Measurements from ENCODE around the gene ALPK1.

The ALPK1 gene

DNA sequence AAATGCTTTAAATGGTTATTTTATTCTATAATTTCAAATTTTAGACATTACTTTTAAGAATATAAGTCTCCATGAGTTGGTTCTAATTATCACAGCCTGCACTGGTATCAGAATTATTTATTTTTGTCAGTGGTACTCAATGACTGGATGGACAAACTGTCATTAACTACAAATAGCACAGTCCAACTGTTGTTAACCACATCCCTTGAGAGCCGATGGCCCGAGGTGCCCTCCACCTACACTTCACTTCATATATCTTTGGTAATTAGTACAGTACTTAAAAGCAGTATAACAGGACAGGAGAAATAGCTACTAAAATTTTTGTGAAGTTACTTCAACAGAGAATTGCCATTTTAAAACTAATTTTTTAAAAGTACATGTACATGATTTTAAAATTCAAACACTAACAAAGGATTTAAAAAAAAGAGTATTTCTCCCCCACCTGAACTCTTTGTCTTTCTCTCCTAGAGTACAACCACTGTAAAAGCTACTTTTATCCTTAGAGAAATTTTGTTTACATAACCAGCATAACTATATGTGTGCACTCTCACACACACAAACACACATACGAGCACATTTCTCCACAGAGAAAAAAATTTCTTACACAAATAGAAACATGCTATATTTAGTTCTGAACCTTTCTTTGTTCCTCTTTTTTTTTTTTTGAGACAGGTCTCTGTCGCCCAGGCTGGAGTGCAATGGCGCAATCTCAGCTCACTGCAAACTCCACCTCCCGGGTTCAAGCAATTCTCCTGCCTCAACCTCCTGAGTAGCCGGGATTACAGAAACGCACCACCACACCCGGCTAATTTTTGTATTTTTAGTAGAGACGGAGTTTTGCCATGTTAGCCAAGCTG is 17.9 kb upstream of the ALPK1 start:
- TF ChIP-seq GATA2 (IDR thresholded peaks at IDR 0.05; ENCODE audit: low read depth, low read length): no peak
- TF ChIP-seq GATA3 (IDR thresholded peaks at IDR 0.05; ENCODE audit: low read depth, low read length): no peak

DNA sequence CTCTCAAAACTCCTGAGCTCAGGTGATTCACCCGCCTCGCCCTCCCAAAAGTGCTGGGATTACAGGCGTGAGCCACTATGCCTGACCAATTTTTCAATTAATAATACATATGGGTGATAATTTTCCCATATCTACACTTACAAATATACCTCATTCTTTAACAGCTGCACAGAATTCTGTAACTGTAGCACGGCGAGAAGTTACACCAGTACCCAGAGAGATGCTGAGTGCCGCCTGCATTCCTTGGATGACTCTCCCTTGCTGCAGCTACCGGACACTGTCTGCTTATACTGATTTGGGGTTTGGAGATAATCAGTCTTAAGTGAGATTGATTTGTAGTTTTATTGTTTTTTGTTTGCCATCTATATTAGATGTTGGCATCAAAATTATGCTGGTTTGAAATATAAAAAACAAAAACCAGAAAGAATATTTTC is 17.3 kb upstream of the ALPK1 start:
- no peak for TF ChIP-seq GATA2 (IDR thresholded peaks at IDR 0.05; ENCODE audit: low read depth, low read length)
- no peak for TF ChIP-seq GATA3 (IDR thresholded peaks at IDR 0.05; ENCODE audit: low read depth, low read length)

DNA sequence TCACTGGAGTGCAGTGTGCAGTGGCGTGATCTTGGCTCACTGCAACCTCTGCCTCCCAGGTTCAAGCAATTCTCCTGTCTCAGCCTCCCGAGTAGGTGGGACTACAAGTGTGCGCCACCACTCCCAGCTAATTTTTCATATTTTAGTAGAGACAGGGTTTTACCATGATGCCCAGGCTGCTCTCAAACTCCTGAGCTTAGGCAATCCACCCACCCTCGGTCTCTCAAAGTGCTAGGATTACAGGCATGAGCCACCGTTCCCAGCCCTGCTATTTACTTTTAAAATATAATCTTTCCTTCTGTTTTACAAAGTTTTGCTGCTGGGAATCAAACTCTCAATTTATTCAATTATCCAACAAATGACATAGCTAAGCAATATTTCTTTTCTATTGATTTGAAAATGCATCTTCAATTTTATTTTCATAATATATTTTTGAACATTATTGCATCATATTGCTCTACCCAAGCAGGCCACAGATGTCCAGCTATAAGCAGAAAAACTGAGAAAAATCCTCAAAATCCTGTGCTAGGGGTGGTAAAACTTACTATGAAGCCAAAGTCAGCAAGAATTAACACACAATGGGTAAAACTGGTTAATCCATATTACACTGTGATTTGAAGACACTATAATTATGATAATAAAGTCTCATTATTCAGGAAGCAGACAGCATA is 16.6 kb upstream of the ALPK1 start:
- no peak for TF ChIP-seq GATA3 (IDR thresholded peaks at IDR 0.05; ENCODE audit: low read depth, low read length)
- no peak for TF ChIP-seq GATA2 (IDR thresholded peaks at IDR 0.05; ENCODE audit: low read depth, low read length)

DNA sequence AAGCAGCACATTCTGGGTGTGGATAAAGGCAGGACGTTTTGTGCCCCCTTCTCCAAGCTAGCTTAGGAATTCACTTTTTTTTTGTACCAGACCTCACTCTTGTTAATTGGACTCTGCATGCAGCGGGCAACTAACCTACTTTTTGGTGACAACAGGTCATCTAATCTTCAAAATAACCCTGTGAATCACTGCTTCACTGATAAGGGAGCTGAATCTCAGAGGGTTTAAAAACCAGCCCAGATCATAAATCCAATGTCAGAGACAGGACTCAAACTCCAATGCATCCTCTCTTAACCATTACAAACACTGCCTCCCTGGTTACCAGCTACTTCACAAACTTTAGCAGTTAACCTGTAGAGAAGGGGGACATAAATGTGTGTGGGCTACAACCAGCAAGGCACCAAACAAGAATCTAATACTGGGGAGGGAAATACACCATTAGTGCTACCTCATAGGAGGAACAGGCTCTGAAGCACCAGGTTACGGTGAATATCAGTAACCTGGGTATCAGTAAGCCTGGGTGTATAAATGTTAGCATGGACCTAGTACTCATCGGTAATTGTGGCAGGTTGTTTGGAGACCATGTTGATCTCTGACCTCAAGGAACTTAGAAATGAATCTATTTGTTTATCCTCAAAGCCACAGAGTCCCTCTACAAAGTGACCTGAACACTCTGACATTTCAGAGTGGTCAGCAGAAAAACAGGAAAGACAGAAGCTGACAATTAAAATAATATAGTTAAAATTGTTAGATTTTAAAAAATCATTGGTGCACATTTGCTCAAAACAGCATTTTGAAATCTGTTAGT is 14.1 kb upstream of the ALPK1 start:
- TF ChIP-seq GATA2 (IDR thresholded peaks at IDR 0.05; ENCODE audit: low read depth, low read length) (no peak), GATA3 (IDR thresholded peaks at IDR 0.05; ENCODE audit: low read depth, low read length) (no peak)

DNA sequence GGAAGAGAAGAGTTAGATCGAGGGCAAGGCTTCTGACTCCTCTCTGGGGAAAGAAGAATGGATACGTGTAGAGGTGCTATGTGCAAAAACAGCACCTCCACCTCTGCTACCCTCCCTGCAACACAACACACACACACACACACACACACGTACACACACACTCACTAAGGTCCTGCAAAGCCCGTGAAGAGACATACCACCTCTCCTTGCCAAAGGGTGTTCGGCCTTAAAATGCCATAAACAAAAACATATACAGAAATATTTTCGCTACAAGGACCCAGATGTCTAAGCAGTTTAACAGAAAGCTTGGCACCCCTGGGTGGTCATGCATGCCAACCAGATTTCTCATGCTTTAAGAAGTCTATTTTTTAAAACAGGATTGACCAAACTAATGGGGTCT is 13.0 kb upstream of the ALPK1 start:
- TF ChIP-seq GATA3 (IDR thresholded peaks at IDR 0.05; ENCODE audit: low read depth, low read length) (no peak), GATA2 (IDR thresholded peaks at IDR 0.05; ENCODE audit: low read depth, low read length) (no peak)

DNA sequence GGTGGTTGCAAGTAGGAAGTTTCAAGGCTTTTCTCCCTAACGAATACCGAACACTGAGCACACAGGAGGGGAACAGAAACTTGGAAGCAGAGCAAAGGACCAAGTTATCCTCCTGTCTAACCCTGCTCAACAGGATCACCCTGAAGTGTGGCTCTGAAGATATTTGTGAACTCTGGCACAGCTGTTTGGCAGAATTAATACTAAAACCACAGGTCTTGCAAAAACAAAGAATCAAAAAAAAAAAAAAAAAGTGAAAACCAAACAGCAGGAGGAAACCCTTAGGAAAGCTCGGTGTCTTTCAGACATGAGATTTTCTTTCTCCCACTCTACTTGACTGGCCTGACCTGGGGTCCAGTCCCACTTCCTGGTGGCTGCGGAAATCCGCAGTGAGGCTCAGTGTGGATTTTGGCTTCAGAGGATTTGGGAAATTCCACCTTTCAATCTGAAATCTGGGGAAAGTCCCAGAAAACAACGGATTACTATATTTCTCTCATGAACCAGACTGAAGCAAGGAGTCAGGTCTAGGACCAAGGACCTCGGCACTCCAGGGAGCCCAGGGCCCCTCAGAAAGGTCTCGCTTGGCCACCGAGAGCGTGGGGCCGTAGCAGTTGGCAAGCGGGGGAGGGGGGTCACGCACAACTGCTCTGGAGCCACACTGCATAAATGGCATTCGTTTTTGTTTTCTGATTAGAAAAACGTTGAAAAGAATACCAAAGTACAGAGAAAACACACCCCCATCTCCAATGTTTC is 12.3 kb upstream of the ALPK1 start:
- no peak for TF ChIP-seq GATA3 (IDR thresholded peaks at IDR 0.05; ENCODE audit: low read depth, low read length)
- TF ChIP-seq GATA2 (IDR thresholded peaks at IDR 0.05; ENCODE audit: low read depth, low read length): no peak

DNA sequence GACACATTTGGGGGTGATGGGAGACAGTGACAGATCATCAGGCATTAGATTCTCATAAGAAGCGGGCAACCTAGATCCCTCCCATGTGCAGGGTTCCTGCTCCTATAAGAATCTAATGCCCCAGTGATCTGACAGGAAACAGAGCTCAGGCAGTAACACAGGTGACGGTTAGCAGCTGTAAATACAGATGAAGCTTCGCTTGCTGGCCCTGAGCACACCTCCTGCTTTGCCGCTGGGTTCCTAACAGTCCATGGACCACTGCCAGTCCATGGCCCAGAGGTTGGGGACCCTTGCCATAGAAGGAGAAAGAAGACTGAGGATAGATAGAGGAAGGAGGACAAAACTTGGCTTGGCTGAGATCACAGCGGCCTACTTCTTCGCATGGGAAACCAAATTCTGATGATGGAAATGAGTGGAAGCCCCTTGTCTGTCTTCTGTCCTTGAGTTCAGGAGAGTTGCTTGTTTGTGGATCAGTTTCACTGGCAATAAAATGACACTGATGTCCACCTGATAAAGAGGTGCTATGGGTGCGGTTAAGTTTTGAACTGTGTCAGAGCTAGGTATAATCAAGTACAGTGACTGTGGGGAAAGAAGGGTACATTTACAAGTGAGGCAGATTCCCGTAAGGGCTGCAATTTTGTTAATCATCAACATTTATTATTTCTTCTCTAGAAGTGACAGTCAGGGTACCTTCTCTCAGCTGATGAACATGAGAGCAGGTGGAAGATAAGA is 9.7 kb upstream of the ALPK1 start:
- TF ChIP-seq GATA3 (IDR thresholded peaks at IDR 0.05; ENCODE audit: low read depth, low read length): no peak
- TF ChIP-seq GATA2 (IDR thresholded peaks at IDR 0.05; ENCODE audit: low read depth, low read length): no peak

DNA sequence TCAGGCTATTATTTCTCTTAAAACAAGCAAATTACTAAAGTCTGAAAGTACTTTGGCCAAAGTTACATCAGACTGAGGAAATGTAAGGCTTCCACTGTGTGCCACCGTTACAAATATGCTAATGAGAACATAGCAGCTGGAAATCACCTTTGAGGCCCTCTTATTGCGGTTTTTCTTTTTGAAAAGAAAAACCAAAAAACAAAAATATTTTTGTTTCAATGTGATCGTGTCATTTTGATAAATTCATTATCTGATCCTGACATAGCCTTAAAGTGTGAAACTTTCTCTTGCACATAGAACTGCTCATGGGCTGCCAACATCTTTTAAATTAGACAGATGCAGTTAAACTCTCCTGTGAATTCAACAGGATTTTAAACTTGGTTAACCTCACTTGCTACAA is 8.7 kb upstream of the ALPK1 start:
- no peak for TF ChIP-seq GATA3 (IDR thresholded peaks at IDR 0.05; ENCODE audit: low read depth, low read length)
- TF ChIP-seq GATA2 (IDR thresholded peaks at IDR 0.05; ENCODE audit: low read depth, low read length): no peak

DNA sequence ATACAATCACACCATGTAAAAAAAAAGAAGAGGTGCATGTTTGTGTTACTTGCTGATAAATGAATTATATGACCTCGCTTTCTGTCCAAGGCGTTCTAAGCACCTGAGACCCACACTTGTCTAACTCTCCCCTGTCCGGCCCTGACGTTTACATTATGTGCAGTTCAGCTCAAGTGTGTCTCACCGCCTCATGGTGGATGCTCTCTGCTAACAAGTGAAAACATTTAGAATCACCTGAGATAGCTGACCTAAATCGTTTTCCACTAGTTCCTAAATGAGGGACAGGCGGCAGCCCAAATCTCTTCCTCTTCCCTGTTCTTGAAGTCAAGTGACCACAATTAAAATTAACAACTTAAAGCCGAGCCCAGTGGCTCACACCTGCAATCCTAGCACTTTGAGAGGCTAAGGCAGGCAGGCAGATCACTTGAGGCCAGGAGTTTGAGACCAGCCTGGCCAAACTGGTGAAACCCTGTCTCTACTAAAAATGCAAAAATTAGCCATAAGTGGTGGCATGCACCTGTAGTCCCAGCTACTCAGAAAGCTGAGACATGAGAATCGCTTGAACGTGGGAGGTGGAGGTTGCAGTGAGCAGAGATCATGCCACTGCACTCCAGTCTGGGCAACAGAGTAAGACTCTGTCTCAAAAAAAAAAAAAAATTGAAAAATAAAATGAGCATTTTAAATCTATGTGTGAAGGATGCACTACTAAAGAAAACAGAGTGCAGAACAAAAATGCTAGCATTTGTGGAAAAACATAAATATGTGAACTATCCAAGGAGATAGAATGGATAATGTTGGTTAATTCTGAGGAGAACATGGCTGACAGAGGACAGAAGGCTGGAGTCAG is 7.5 kb upstream of the ALPK1 start:
- TF ChIP-seq GATA3 (IDR thresholded peaks at IDR 0.05; ENCODE audit: low read depth, low read length): no peak
- no peak for TF ChIP-seq GATA2 (IDR thresholded peaks at IDR 0.05; ENCODE audit: low read depth, low read length)

DNA sequence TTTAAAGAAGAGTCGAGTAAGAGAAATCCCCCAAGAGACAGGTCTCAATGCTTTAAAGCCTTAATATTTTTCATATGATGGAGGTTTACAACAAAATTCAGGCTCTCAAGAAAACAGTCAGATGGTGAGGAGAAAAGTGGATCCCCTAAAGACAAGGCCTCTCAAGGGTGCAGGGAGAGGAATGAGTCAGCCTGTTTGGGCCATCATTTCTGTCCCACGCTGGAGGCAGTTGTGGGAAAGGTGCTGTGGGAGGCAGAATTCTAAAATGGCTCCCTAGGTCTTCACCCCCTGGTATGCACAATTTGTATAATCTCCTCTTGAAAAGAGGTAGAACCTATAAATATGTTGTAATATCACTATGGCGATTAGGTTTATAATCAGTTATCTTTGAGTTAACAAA is 6.8 kb upstream of the ALPK1 start:
- TF ChIP-seq GATA3 (IDR thresholded peaks at IDR 0.05; ENCODE audit: low read depth, low read length): no peak
- TF ChIP-seq GATA2 (IDR thresholded peaks at IDR 0.05; ENCODE audit: low read depth, low read length): no peak

DNA sequence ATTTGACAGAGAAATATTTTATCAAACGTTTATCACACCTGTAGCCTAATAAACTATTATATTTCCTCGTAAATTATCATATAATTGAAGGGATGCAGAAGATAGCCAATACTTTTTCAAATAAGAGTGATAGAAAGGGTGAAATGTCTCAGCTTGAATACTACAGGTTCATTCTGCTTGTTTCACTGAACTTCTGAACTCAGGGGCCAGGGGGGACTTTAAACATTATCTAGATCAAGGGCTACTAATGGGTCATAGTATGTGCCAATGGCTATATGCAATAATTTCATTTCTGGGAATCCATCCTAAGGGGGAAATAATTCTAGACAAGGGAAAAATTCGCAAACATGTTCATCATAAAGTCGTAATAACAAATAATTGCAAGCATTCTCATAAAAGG is 2.6 kb downstream of the ALPK1 start:
- no peak for TF ChIP-seq GATA2 (IDR thresholded peaks at IDR 0.05; ENCODE audit: low read depth, low read length)
- TF ChIP-seq GATA3 (IDR thresholded peaks at IDR 0.05; ENCODE audit: low read depth, low read length): no peak

All from SH-SY5Y (cell line).